GM21526 (cell line): ENCODE measurements around the gene MYH1.
"Not testable (repeated sequence)": the region's sequence is repeated elsewhere in the genome, so short reads cannot be mapped to it uniquely, and the experiment has no call there.

Experiments used
- ATAC-seq: cut with Tn5 transposase; IDR thresholded peaks from one replicate; pipeline ENCODE4 v1.9.1; 2021; ENCODE audit warnings: moderate library complexity; ENCODE audit not compliant: unreplicated experiment, low FRiP score

Gene MYH1

GRCh38 chr17:10518271-10519037 is at the start of gene MYH1:
TSS of gene MYH1 (minus strand) at chr17:10518542. CDS start at chr17:10516642, 1,900 bp downstream.
- no peak for ATAC-seq

- no peak for ATAC-seq
Observed at GRCh38 chr17:10563991-10564660, 45.8 kb upstream of the MYH1 start.

GRCh38 chr17:10558049-10558448 is 39.7 kb upstream of the MYH1 start:
- no peak for ATAC-seq

- ATAC-seq, result no peak
Observed at GRCh38 chr17:10557422-10557821, 39.1 kb upstream of the MYH1 start.

GRCh38 chr17:10556301-10557005 is 38.1 kb upstream of the MYH1 start:
- ATAC-seq, result no peak

- ATAC-seq, result no peak
Observed at GRCh38 chr17:10550014-10550413, 31.7 kb upstream of the MYH1 start.

GRCh38 chr17:10549096-10549842 is 30.9 kb upstream of the MYH1 start, which contains the start of gene MYH2:
TSS of gene MYH2 (minus strand) at chr17:10549658. CDS start at chr17:10547920, 1,738 bp downstream.
- no peak for ATAC-seq

GRCh38 chr17:10547351-10547750 is 29.0 kb upstream of the MYH1 start:
- ATAC-seq, result no peak

GRCh38 chr17:10543486-10543885 is 25.1 kb upstream of the MYH1 start:
- ATAC-seq, result not testable (repeated sequence)

GRCh38 chr17:10541179-10541578 is 22.8 kb upstream of the MYH1 start:
- not testable (repeated sequence) for ATAC-seq

- ATAC-seq, result no peak
Observed at GRCh38 chr17:10532026-10532425, 13.7 kb upstream of the MYH1 start.

- no peak for ATAC-seq
Observed at GRCh38 chr17:10527419-10527818, 9.1 kb upstream of the MYH1 start.

GRCh38 chr17:10526517-10526916 is 8.2 kb upstream of the MYH1 start:
- ATAC-seq, result no peak

- ATAC-seq, result no peak
Observed at GRCh38 chr17:10523064-10523463, 4.7 kb upstream of the MYH1 start.

GRCh38 chr17:10521949-10522348 is 3.6 kb upstream of the MYH1 start:
- ATAC-seq, result no peak

GRCh38 chr17:10516638-10517037 is 1.7 kb downstream of the MYH1 start:
- ATAC-seq, result no peak

- no peak for ATAC-seq
Observed at GRCh38 chr17:10516065-10516464, 2.3 kb downstream of the MYH1 start.

- ATAC-seq, result no peak
Observed at GRCh38 chr17:10513299-10514067, 4.9 kb downstream of the MYH1 start.

- no peak for ATAC-seq
Observed at GRCh38 chr17:10512856-10513255, 5.5 kb downstream of the MYH1 start.

- ATAC-seq, result no peak
Observed at GRCh38 chr17:10499950-10500349, 18.4 kb downstream of the MYH1 start.
